Activated CD4-positive, alpha-beta T cell treated with anti-CD3 and anti-CD28 coated beads for 36 hours (primary cell): Measurements from ENCODE around the gene SPTB. TPM values are rescaled to one million over a fixed set of nuclear protein-coding genes. Genes with fewer than 3 reads are reported as not detected.
A peak's percentile ranks its signal among the peaks of the same experiment; 100 is the strongest.

Experiments
- ATAC-seq: fragments of 200-7000 bp; cut with Tn5 transposase; one replicate; pipeline ENCODE4 v1.10.0; 2021; ENCODE audit warnings: mild to moderate bottlenecking, moderate library complexity
- CTCF ChIA-PET: fragments of 350-600 bp; sonication (Branson Sonifier 250); formaldehyde crosslinking; loops from one replicate; lab custom pipeline; 2021; ENCODE audit warnings: antibody characterized with exemption; lab: Charles Lee
- POLR2A ChIA-PET: fragments of 350-600 bp; sonication (Branson Sonifier 250); formaldehyde crosslinking; loops from one replicate; lab custom pipeline; 2021; ENCODE audit warnings: antibody characterized with exemption, inconsistent platforms; lab: Charles Lee
- DNase-seq: peaks from one replicate; pipeline ENCODE4 v3.0.0-alpha.2; 2020
- H3K27ac Mint-ChIP-seq: one replicate; pipeline ENCODE4 v1.8.0; 2021; ENCODE audit warnings: mixed read lengths
- H3K27me3 Mint-ChIP-seq: one replicate; pipeline ENCODE4 v1.8.0; 2021; ENCODE audit warnings: mixed read lengths
- H3K36me3 Mint-ChIP-seq: one replicate; pipeline ENCODE4 v1.8.0; 2021; ENCODE audit warnings: low read depth, mixed read lengths
- H3K4me1 Mint-ChIP-seq: one replicate; pipeline ENCODE4 v1.8.0; 2021; ENCODE audit warnings: mixed read lengths
- H3K4me3 Mint-ChIP-seq: one replicate; pipeline ENCODE4 v1.8.0; 2021; ENCODE audit warnings: mild to moderate bottlenecking, moderate library complexity, mixed read lengths
- H3K9me3 Mint-ChIP-seq: one replicate; pipeline ENCODE4 v1.8.0; 2021; ENCODE audit warnings: low read depth, mixed read lengths
- intact Hi-C, 2 experiments: fragments of 100-400 bp; cut with DNase I in 1 of 2; cut with micrococcal nuclease in 1 of 2; formaldehyde crosslinking; loops; one replicate each; pipeline versions ENCODE4 v1.14.2 to v1.15.1; 2022 to 2024; cut with DNase I, micrococcal nuclease
- total RNA-seq, 2 experiments: library from RNA; stranded (reverse); gene quantifications; one replicate each; pipeline ENCODE4 v1.2.3, GENCODE V29; 2021

SPTB gene
- total RNA-seq, 2 experiments from 2014 or later = 0.32 to 0.60 TPM

GRCh38 chr14:64891173-64891838 lies 11.6 kb upstream of the SPTB start:
- DNase-seq = no peak
- Mint-ChIP-seq H3K27ac (no peak overlapping the region), H3K4me1 (no peaks in the 10 kb centered on the region), H3K9me3 (no peaks in the 10 kb centered on the region), H3K4me3 (no peak overlapping the region), H3K36me3 (no peaks in the 10 kb centered on the region), H3K27me3 (peaks cover 9% of the 10 kb centered on the region)
- no peak for ATAC-seq
- intact Hi-C loops = loop anchor here (5.0 kb wide), 3 partner anchors 69 to 219 kb away; no protein-coding TSS in a partner anchor
- ChIA-PET CTCF (interaction anchor here (0.5 to 4.8 kb wide), 57 partner anchors 9 to 588 kb away, joined by 3 to 154 read pairs (median 4); partner anchors contain the start of genes FNTB and SPTB), POLR2A (no interaction called here)

GRCh38 chr14:64889352-64889751 lies 9.6 kb upstream of the SPTB start:
- peaks cover 16% of the 10 kb centered on the region for H3K27me3 Mint-ChIP-seq
- intact Hi-C loops = loop anchor here in 1 of 2 experiments (10.0 kb wide), 1 partner anchor 545 kb away; no protein-coding TSS in a partner anchor
- CTCF ChIA-PET = interaction anchor here (4.4 to 4.8 kb wide), 4 partner anchors 10 to 217 kb away, joined by 22 to 154 read pairs (median 46); partner anchors contain the start of gene SPTB

GRCh38 chr14:64885559-64885958 lies 5.9 kb upstream of the SPTB start:
- Mint-ChIP-seq H3K36me3 (no peaks in the 10 kb centered on the region), H3K27me3 (peaks cover 22% of the 10 kb centered on the region), H3K4me3 (no peak overlapping the region), H3K27ac (no peak overlapping the region), H3K9me3 (no peaks in the 10 kb centered on the region), H3K4me1 (peaks cover 9% of the 10 kb centered on the region)
- POLR2A ChIA-PET = no interaction called here
- DNase-seq = no peak
- ATAC-seq = no peak
- CTCF ChIA-PET = interaction anchor here (1.6 kb wide), 1 partner anchor 18 kb away, joined by 3 read pairs; no protein-coding TSS in a partner anchor
- intact Hi-C loops = loop anchor here in 1 of 2 experiments (10.0 kb wide), 1 partner anchor 541 kb away; no protein-coding TSS in a partner anchor

More at GRCh38 chr14:64889352-64889751, 9.6 kb upstream of the SPTB start:
- Mint-ChIP-seq H3K36me3 (no peaks in the 10 kb centered on the region), H3K4me1 (no peaks in the 10 kb centered on the region), H3K4me3 (no peak overlapping the region), H3K9me3 (no peaks in the 10 kb centered on the region), H3K27ac (no peak overlapping the region)
- ATAC-seq (no peak), DNase-seq (no peak)
- POLR2A ChIA-PET = no interaction called here

GRCh38 chr14:64880221-64881121 lies 764 bp upstream of the SPTB start:
- Mint-ChIP-seq H3K36me3 (no peaks in the 10 kb centered on the region), H3K27ac (no peak overlapping the region), H3K9me3 (no peaks in the 10 kb centered on the region), H3K27me3 (peaks cover 25% of the 10 kb centered on the region), H3K4me1 (peaks cover 10% of the 10 kb centered on the region), H3K4me3 (peak overlapping the region; percentile 72)
- intact Hi-C loops = loop anchor here in 1 of 2 experiments (1.0 to 10.0 kb wide), 3 partner anchors 34 to 536 kb away; partner anchors contain the start of genes CHURC1 and HSPA2
- peak; percentile 89 for ATAC-seq
- peak; percentile 79 for DNase-seq
- ChIA-PET CTCF (interaction anchor here (0.6 to 7.2 kb wide), 9 partner anchors 11 to 406 kb away, joined by 3 to 63 read pairs (median 3); partner anchors contain the start of gene FNTB), POLR2A (interaction anchor here (1.4 kb wide), 1 partner anchor 35 kb away, joined by 5 read pairs; the partner anchor contains the start of gene CHURC1)

- intact Hi-C loops = no loop called here
- peaks cover 23% of the 10 kb centered on the region for H3K27me3 Mint-ChIP-seq
- ChIA-PET CTCF (interaction anchor here (0.6 to 7.2 kb wide), 4 partner anchors 12 to 114 kb away, joined by 3 to 63 read pairs (median 8); no protein-coding TSS in a partner anchor), POLR2A (interaction anchor here (0.6 kb wide), 1 partner anchor 9 kb away, joined by 3 read pairs; no protein-coding TSS in a partner anchor)
- H3K27ac Mint-ChIP-seq = no peak overlapping the region
- peak overlapping the region; percentile 30 for H3K4me3 Mint-ChIP-seq
- H3K4me1 Mint-ChIP-seq = peaks cover 10% of the 10 kb centered on the region
- no peaks in the 10 kb centered on the region for H3K36me3 Mint-ChIP-seq
- DNase-seq (no peak), ATAC-seq (no peak)
- H3K9me3 Mint-ChIP-seq = no peaks in the 10 kb centered on the region
These were observed 671 bp downstream of the SPTB start for GRCh38 chr14:64878837-64879634.

GRCh38 chr14:64877846-64878245 lies 1.9 kb downstream of the SPTB start:
- H3K9me3 Mint-ChIP-seq = peaks cover under 1% of the 10 kb centered on the region
- DNase-seq = no peak
- POLR2A ChIA-PET = interaction anchor here (0.7 kb wide), 1 partner anchor 69 kb away, joined by 5 read pairs; no protein-coding TSS in a partner anchor
- CTCF ChIA-PET = interaction anchor here (0.6 to 7.2 kb wide), 5 partner anchors 10 to 455 kb away, joined by 3 to 63 read pairs (median 8); no protein-coding TSS in a partner anchor
- ATAC-seq = no peak
- no peak overlapping the region for H3K27ac Mint-ChIP-seq
- no peak overlapping the region for H3K4me3 Mint-ChIP-seq
- peaks cover 10% of the 10 kb centered on the region for H3K4me1 Mint-ChIP-seq
- intact Hi-C loops = no loop called here
- H3K36me3 Mint-ChIP-seq = no peaks in the 10 kb centered on the region
- peaks cover 22% of the 10 kb centered on the region for H3K27me3 Mint-ChIP-seq

GRCh38 chr14:64875350-64875749 lies 4.4 kb downstream of the SPTB start:
- Mint-ChIP-seq H3K4me3 (no peak overlapping the region), H3K4me1 (no peaks in the 10 kb centered on the region), H3K27ac (no peak overlapping the region), H3K36me3 (no peaks in the 10 kb centered on the region), H3K9me3 (peaks cover 3% of the 10 kb centered on the region), H3K27me3 (peaks cover 23% of the 10 kb centered on the region)
- ChIA-PET POLR2A (no interaction called here), CTCF (interaction anchor here (0.5 to 1.4 kb wide), 2 partner anchors 15 to 17 kb away, joined by 3 to 8 read pairs; no protein-coding TSS in a partner anchor)
- DNase-seq = no peak
- intact Hi-C loops = no loop called here
- no peak for ATAC-seq

GRCh38 chr14:64873506-64874219 lies 6.0 kb downstream of the SPTB start:
- no peak overlapping the region for H3K27ac Mint-ChIP-seq
- ChIA-PET CTCF (interaction anchor here (1.6 kb wide), 1 partner anchor 51 kb away, joined by 6 read pairs; no protein-coding TSS in a partner anchor), POLR2A (no interaction called here)
- DNase-seq = no peak
- ATAC-seq = no peak
- peaks cover 3% of the 10 kb centered on the region for H3K9me3 Mint-ChIP-seq
- no peaks in the 10 kb centered on the region for H3K36me3 Mint-ChIP-seq
- no peak overlapping the region for H3K4me3 Mint-ChIP-seq
- intact Hi-C loops = no loop called here
- no peaks in the 10 kb centered on the region for H3K4me1 Mint-ChIP-seq
- H3K27me3 Mint-ChIP-seq = peaks cover 24% of the 10 kb centered on the region

GRCh38 chr14:64871344-64871743 lies 8.4 kb downstream of the SPTB start:
- CTCF ChIA-PET = interaction anchor here (0.5 to 1.4 kb wide), 3 partner anchors 21 to 125 kb away, joined by 3 to 4 read pairs (median 4); no protein-coding TSS in a partner anchor
- POLR2A ChIA-PET = no interaction called here

More at GRCh38 chr14:64871344-64871743, 8.4 kb downstream of the SPTB start:
- peaks cover 34% of the 10 kb centered on the region for H3K27me3 Mint-ChIP-seq
- intact Hi-C loops = no loop called here
- no peak overlapping the region for H3K4me3 Mint-ChIP-seq
- ATAC-seq (peak; percentile 42), DNase-seq (no peak)
- H3K4me1 Mint-ChIP-seq = no peaks in the 10 kb centered on the region
- H3K9me3 Mint-ChIP-seq = peaks cover 3% of the 10 kb centered on the region
- H3K27ac Mint-ChIP-seq = no peak overlapping the region
- no peaks in the 10 kb centered on the region for H3K36me3 Mint-ChIP-seq
